ENCODE measurements around the gene PRRT2.

Gene PRRT2

DNA sequence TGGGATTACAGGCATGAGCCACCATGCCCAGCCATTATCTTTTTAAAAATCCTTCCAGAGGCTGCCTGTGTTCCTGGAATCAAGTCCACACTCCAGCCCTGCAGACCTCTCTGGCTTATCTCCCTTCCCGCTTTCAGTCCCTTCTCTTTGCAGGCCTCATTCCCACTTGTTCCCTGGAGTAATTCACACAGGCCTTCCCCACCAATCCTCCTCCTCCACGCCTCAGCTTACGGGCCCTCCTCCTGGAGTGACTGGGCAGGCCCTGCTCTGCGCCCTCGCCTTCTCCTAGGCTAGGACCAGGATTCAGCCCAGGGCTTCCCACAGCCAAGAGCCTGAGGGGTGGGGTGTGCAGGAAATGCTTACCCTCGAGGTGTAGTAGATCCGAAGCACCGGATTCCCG is 48.2 kb downstream of the PRRT2 start:
- Histone ChIP-seq H3K9me2 (replicated peaks; ENCODE audit: insufficient read depth, low read length) (no peaks in the 10 kb centered on the region), H3K27ac (ENCODE audit: low read depth, low read length) (no peak overlapping the region), H3K36me3 (ENCODE audit: low read length) (no peaks in the 10 kb centered on the region), H3K4me2 (ENCODE audit: low read depth, low read length, poor library complexity, severe bottlenecking) (no peak overlapping the region), H4K20me1 (ENCODE audit: low read depth, low read length) (no peaks in the 10 kb centered on the region), H3F3A (ENCODE audit: insufficient read depth) (no peaks in the 10 kb centered on the region), H3K4me3 (ENCODE audit: insufficient read depth, low read length, poor library complexity, severe bottlenecking) (no peak overlapping the region), H3K9me3 (ENCODE audit: insufficient read depth, low read length) (no peaks in the 10 kb centered on the region), H2AFZ (ENCODE audit: low read depth, low read length, severe bottlenecking) (no peak overlapping the region), H3K27me3 (ENCODE audit: low read length) (no peaks in the 10 kb centered on the region), H3K79me2 (ENCODE audit: insufficient read depth, low read length) (no peaks in the 10 kb centered on the region; the same call in 1 of the 2 replicates), H3K9ac (ENCODE audit: low read length) (no peak overlapping the region)
- TF ChIP-seq, protein P1, sequence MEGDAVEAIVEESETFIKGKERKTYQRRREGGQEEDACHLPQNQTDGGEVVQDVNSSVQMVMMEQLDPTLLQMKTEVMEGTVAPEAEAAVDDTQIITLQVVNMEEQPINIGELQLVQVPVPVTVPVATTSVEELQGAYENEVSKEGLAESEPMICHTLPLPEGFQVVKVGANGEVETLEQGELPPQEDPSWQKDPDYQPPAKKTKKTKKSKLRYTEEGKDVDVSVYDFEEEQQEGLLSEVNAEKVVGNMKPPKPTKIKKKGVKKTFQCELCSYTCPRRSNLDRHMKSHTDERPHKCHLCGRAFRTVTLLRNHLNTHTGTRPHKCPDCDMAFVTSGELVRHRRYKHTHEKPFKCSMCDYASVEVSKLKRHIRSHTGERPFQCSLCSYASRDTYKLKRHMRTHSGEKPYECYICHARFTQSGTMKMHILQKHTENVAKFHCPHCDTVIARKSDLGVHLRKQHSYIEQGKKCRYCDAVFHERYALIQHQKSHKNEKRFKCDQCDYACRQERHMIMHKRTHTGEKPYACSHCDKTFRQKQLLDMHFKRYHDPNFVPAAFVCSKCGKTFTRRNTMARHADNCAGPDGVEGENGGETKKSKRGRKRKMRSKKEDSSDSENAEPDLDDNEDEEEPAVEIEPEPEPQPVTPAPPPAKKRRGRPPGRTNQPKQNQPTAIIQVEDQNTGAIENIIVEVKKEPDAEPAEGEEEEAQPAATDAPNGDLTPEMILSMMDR (IDR thresholded peaks at IDR 0.05; ENCODE audit: insufficient read depth, low read length, poor library complexity, severe bottlenecking) = no peak
- TF ChIP-seq EZH2phosphoT487 (conservative IDR thresholded peaks at IDR 0.05; ENCODE audit: low read length) = no peak

DNA sequence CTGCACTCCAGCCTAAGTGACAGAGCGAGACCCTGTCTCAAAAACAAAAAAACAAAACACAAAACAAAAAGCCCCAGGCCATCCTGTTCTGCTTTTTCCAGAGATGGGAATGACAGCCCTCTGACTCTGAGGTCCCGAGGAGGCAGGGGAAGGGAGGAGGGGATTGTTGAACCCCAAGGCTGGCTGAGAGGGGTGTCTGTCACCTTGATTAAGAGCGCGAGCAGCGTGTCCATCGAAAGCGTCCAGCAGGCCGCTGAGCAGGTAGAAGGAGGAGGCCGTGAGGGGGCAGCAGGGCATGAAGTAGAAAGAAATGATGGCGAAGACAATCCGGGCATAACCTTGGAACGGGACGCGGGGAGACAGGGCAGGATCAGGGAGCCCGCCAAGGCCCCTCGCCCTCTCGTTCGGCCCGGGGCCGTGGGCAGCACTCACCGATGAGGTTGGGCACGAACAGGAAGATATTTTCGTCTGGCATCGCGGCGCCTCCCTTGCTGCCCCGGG is 50.4 kb downstream of the PRRT2 start:
- Histone ChIP-seq H3K9me3 (ENCODE audit: insufficient read depth, low read length) (no peaks in the 10 kb centered on the region), H3K4me3 (ENCODE audit: insufficient read depth, low read length, poor library complexity, severe bottlenecking) (peak overlapping the region; percentile 91), H4K20me1 (ENCODE audit: low read depth, low read length) (no peaks in the 10 kb centered on the region), H3K36me3 (ENCODE audit: low read length) (no peaks in the 10 kb centered on the region), H3K9me2 (replicated peaks; ENCODE audit: insufficient read depth, low read length) (no peaks in the 10 kb centered on the region), H2AFZ (ENCODE audit: low read depth, low read length, severe bottlenecking) (peak overlapping the region; percentile 95), H3K27me3 (ENCODE audit: low read length) (no peaks in the 10 kb centered on the region), H3K4me2 (ENCODE audit: low read depth, low read length, poor library complexity, severe bottlenecking) (peak overlapping the region; percentile 67), H3K79me2 (ENCODE audit: insufficient read depth, low read length) (no peaks in the 10 kb centered on the region; the same call in 1 of the 2 replicates), H3K27ac (ENCODE audit: low read depth, low read length) (no peak overlapping the region), H3K9ac (ENCODE audit: low read length) (peak overlapping the region; percentile 73), H3F3A (ENCODE audit: insufficient read depth) (no peaks in the 10 kb centered on the region)
- TF ChIP-seq, protein P1 (IDR thresholded peaks at IDR 0.05; ENCODE audit: insufficient read depth, low read length, poor library complexity, severe bottlenecking) = no peak
- TF ChIP-seq EZH2phosphoT487 (conservative IDR thresholded peaks at IDR 0.05; ENCODE audit: low read length) = no peak

DNA sequence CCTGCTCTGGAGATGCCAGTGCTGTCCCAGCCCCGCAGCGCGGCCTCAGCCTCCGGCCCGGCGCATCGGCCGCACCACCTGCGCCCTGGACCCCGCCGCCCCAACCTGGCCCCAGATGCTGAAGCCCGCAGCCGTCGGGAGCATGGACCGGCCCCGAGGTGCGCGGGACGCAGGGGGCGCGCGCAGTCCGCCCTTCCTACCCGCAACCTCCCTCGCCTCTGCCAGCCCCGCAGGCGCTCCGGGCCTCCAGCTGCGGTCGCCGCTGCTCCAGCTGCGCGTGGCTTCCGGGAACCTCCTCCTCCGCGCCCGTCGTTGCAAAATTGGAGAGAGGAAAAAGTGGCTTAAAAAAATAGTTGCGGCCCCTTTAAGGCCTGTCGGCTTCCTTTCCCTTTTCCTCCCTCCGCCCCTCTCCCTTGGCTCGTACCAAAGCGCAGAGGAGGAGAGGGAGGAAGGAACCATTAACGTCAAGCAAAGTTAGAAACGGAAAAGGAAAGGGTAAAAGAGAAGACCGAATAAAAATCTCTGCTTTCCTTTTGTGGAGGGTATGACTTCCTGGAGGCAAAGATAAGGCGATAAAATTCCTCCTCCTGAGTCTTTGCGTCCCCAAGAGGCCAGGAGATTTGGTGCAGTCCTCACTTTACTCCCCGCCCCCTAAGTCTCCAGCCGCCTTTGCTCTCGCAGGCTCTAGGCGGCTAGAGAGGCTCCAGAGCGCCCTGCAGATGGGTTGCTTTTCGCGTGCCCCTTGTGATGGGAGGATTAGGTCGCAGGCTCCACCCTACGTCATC is 51.1 kb downstream of the PRRT2 start, which contains the start of gene CDIPT:
TSS of gene CDIPT (minus strand) at position 343 of the 785 bp plus-strand sequence. CDS start 369 bp downstream, outside the sequence.
- H2AFZ ChIP-seq (ENCODE audit: low read depth, low read length, severe bottlenecking) = peak within 1 kb of the TSS; percentile 95
- peak within 1 kb of the TSS; percentile 76 for H3K27ac ChIP-seq (ENCODE audit: low read depth, low read length)
- H4K20me1 ChIP-seq (ENCODE audit: low read depth, low read length) = no peaks in the 10 kb centered on the region
- H3K9ac ChIP-seq (ENCODE audit: low read length) = peak within 1 kb of the TSS; percentile 73
- no peaks in the 10 kb centered on the region for H3K9me3 ChIP-seq (ENCODE audit: insufficient read depth, low read length)
- H3K9me2 ChIP-seq (replicated peaks; ENCODE audit: insufficient read depth, low read length) = no peaks in the 10 kb centered on the region
- H3K4me3 ChIP-seq (ENCODE audit: insufficient read depth, low read length, poor library complexity, severe bottlenecking) = peak within 1 kb of the TSS; percentile 91
- H3F3A ChIP-seq (ENCODE audit: insufficient read depth) = no peaks in the 10 kb centered on the region
- H3K4me2 ChIP-seq (ENCODE audit: low read depth, low read length, poor library complexity, severe bottlenecking) = peak within 1 kb of the TSS; percentile 67
- no peak for TF ChIP-seq EZH2phosphoT487 (conservative IDR thresholded peaks at IDR 0.05; ENCODE audit: low read length)
- TF ChIP-seq, protein P1 (IDR thresholded peaks at IDR 0.05; ENCODE audit: insufficient read depth, low read length, poor library complexity, severe bottlenecking) = peak; percentile 63
- no peaks in the 10 kb centered on the region for H3K27me3 ChIP-seq (ENCODE audit: low read length)
- H3K36me3 ChIP-seq (ENCODE audit: low read length) = no peaks in the 10 kb centered on the region
- H3K79me2 ChIP-seq (ENCODE audit: insufficient read depth, low read length) = no peaks in the 10 kb centered on the region; the same call in 1 of the 2 replicates

Measured in SU-DHL-6 (cell line).